Mesendoderm (in vitro differentiated cells): ENCODE data around the gene ARHGAP11A. TPM values are rescaled to one million over a fixed set of nuclear protein-coding genes. Genes with fewer than 3 reads are reported as not detected.
"Not testable (repeated sequence)": the region's sequence is repeated elsewhere in the genome, so short reads cannot be mapped to it uniquely, and the experiment has no call there.

ENCODE experiments used
- DNase-seq: peaks from one replicate; pipeline ENCODE4 v3.0.0; 2013
- H2AK5ac ChIP-seq: 2 replicates; pipeline ENCODE4 v1.6.1; 2013; ENCODE audit warnings: low read length, inconsistent platforms
- H2BK120ac ChIP-seq: 2 replicates; pipeline ENCODE4 v1.6.1; 2013; ENCODE audit warnings: low read depth, mild to moderate bottlenecking, low read length, moderate library complexity, mixed read lengths
- H2BK15ac ChIP-seq: replicated peaks from 2 replicates; pipeline ENCODE4 v1.6.1; 2013; ENCODE audit warnings: low read depth, mild to moderate bottlenecking, moderate library complexity
- H2BK5ac ChIP-seq: 2 replicates; pipeline ENCODE4 v1.6.1; 2013; ENCODE audit warnings: low read length, inconsistent platforms
- H3K18ac ChIP-seq: 2 replicates; pipeline ENCODE4 v1.6.1; 2013; ENCODE audit warnings: mild to moderate bottlenecking, low read length, mixed read lengths
- H3K23ac ChIP-seq: one replicate; pipeline ENCODE4 v1.6.1; 2013; ENCODE audit warnings: low read length
- H3K27ac ChIP-seq: 2 replicates; pipeline ENCODE4 v1.5.1; 2013; ENCODE audit warnings: low read depth, mild to moderate bottlenecking, inconsistent platforms, low read length, moderate library complexity
- H3K27me3 ChIP-seq: 2 replicates; pipeline ENCODE4 v1.6.1; 2013; ENCODE audit warnings: low read length, control low read depth, mild to moderate bottlenecking, inconsistent platforms; ENCODE audit not compliant: insufficient read depth, poor library complexity
- H3K36me3 ChIP-seq: 2 replicates; pipeline ENCODE4 v1.6.1; 2013; ENCODE audit warnings: low read length, inconsistent platforms; ENCODE audit not compliant: control insufficient read depth, insufficient read depth
- H3K4ac ChIP-seq: one replicate; pipeline ENCODE4 v1.6.1; 2013; ENCODE audit warnings: low read depth, mild to moderate bottlenecking, low read length, moderate library complexity
- H3K4me1 ChIP-seq: 2 replicates; pipeline ENCODE4 v1.6.1; 2013; ENCODE audit warnings: low read depth, low read length, inconsistent platforms; ENCODE audit not compliant: control insufficient read depth
- H3K4me2 ChIP-seq: 2 replicates; pipeline ENCODE4 v1.6.1; 2013; ENCODE audit warnings: low read length
- H3K4me3 ChIP-seq: 2 replicates; pipeline ENCODE4 v1.5.1; 2013; ENCODE audit warnings: mild to moderate bottlenecking, low read length
- H3K56ac ChIP-seq: one replicate; pipeline ENCODE4 v1.6.1; 2013; ENCODE audit warnings: low read length
- H3K79me1 ChIP-seq: 2 replicates; pipeline ENCODE4 v1.6.1; 2013; ENCODE audit warnings: low read length, inconsistent platforms
- H3K79me2 ChIP-seq: 2 replicates; pipeline ENCODE4 v1.6.1; 2013; ENCODE audit warnings: mild to moderate bottlenecking, low read length; ENCODE audit not compliant: control insufficient read depth, insufficient read depth
- H3K9ac ChIP-seq: 2 replicates; pipeline ENCODE4 v1.6.1; 2013; ENCODE audit warnings: low read length, inconsistent platforms
- H4K5ac ChIP-seq: one replicate; pipeline ENCODE4 v1.6.1; 2013; ENCODE audit warnings: low read length
- H4K8ac ChIP-seq: one replicate; pipeline ENCODE4 v1.6.1; 2013; ENCODE audit warnings: low read depth, mild to moderate bottlenecking, control low read depth, low read length, moderate library complexity
- WGBS: extraction: QIAGEN DNeasy Blood & Tissue Kit; methylation state at CpG from one replicate; pipeline ENCODE4 v1.1.7; 2013; ENCODE audit warnings: low lambda C conversion rate, missing lambda C conversion rate; ENCODE audit not compliant: insufficient coverage; ENCODE audit errors: extremely low coverage; 5-methylcytosine and 5-hydroxymethylcytosine counted together
- polyA plus RNA-seq, 2 experiments: library from polyadenylated mRNA; stranded (reverse); fragments of 200-250 nt; gene quantifications; one replicate each; pipeline ENCODE4 v1.2.3, GENCODE V29; 2013

ARHGAP11A gene
- 43.3 TPM for polyA plus RNA-seq (2013, experiment 1 of 2)
- polyA plus RNA-seq (2013, experiment 2 of 2): 42.7 TPM

- Histone ChIP-seq H3K79me2 (peaks cover 19% of the 10 kb centered on the region), H4K8ac (peak within 1 kb of the TSS; percentile 76), H3K18ac (peak within 1 kb of the TSS; percentile 68), H3K4me3 (peak within 1 kb of the TSS; percentile 45), H3K9ac (peak within 1 kb of the TSS; percentile 74), H3K56ac (peak within 1 kb of the TSS; percentile 90), H3K27ac (peak within 1 kb of the TSS; percentile 77), H3K4ac (peak within 1 kb of the TSS; percentile 77)
- peak; percentile 96 for DNase-seq
- not testable (repeated sequence) for H3K36me3 ChIP-seq, H4K5ac ChIP-seq, H3K79me1 ChIP-seq, H2AK5ac ChIP-seq, H2BK120ac ChIP-seq, H3K4me1 ChIP-seq, H3K4me2 ChIP-seq, H3K27me3 ChIP-seq, H2BK15ac ChIP-seq, H3K23ac ChIP-seq, H2BK5ac ChIP-seq
- no CpG with 5 or more reads among the region's 43 CpGs for WGBS
Observed at GRCh38 chr15:32615051-32615870, at the start of gene ARHGAP11A. Gene ARHGAP11A, plus strand, starts transcription at chr15:32615504. Its CDS starts 708 bp downstream, at chr15:32616212.

GRCh38 chr15:32568988-32569387 is 46.3 kb upstream of the ARHGAP11A start:
- not testable (repeated sequence) for H3K27ac ChIP-seq, H3K9ac ChIP-seq, H3K23ac ChIP-seq, H3K18ac ChIP-seq, H4K8ac ChIP-seq, H4K5ac ChIP-seq, H2BK5ac ChIP-seq, H3K4me3 ChIP-seq, H2BK120ac ChIP-seq, H3K56ac ChIP-seq, H3K36me3 ChIP-seq, H3K4me2 ChIP-seq, H3K79me2 ChIP-seq, H3K27me3 ChIP-seq, DNase-seq, H2BK15ac ChIP-seq, H2AK5ac ChIP-seq, H3K79me1 ChIP-seq, H3K4ac ChIP-seq, H3K4me1 ChIP-seq
- no CpG with 5 or more reads among the region's 3 CpGs for WGBS

GRCh38 chr15:32578482-32578881 is 36.8 kb upstream of the ARHGAP11A start:
- H3K18ac ChIP-seq, H3K9ac ChIP-seq, H2BK5ac ChIP-seq, H3K4me3 ChIP-seq, H3K27ac ChIP-seq, H3K36me3 ChIP-seq, H3K4me2 ChIP-seq, H3K23ac ChIP-seq, H3K79me2 ChIP-seq, DNase-seq, H3K4me1 ChIP-seq, H2BK120ac ChIP-seq, H2AK5ac ChIP-seq, H3K56ac ChIP-seq, H2BK15ac ChIP-seq, H3K4ac ChIP-seq, H3K27me3 ChIP-seq, H4K8ac ChIP-seq, H4K5ac ChIP-seq, H3K79me1 ChIP-seq: not testable (repeated sequence)
- no CpG with 5 or more reads among the region's 4 CpGs for WGBS

- not testable (repeated sequence) for H3K4me1 ChIP-seq, H4K8ac ChIP-seq, H3K4me3 ChIP-seq, H3K56ac ChIP-seq, H3K36me3 ChIP-seq, H2BK120ac ChIP-seq, H2BK15ac ChIP-seq, H3K27me3 ChIP-seq, H2AK5ac ChIP-seq, H3K23ac ChIP-seq, H2BK5ac ChIP-seq, H3K18ac ChIP-seq, H3K9ac ChIP-seq, H3K79me1 ChIP-seq, H4K5ac ChIP-seq, H3K4me2 ChIP-seq, H3K79me2 ChIP-seq, H3K27ac ChIP-seq, DNase-seq, H3K4ac ChIP-seq
- WGBS: no CpG with 5 or more reads among the region's 4 CpGs
Observed at GRCh38 chr15:32585844-32586243, 29.5 kb upstream of the ARHGAP11A start.

GRCh38 chr15:32593151-32593550 is 22.2 kb upstream of the ARHGAP11A start, which contains the start of gene GOLGA8N:
Gene GOLGA8N, plus strand, starts transcription at chr15:32593456.
- H3K9ac ChIP-seq, H3K4me3 ChIP-seq, H3K4me1 ChIP-seq, H3K27ac ChIP-seq, H3K56ac ChIP-seq, H3K79me2 ChIP-seq, H3K36me3 ChIP-seq, H4K5ac ChIP-seq, H2BK5ac ChIP-seq, H2BK15ac ChIP-seq, H2BK120ac ChIP-seq, H3K18ac ChIP-seq, H2AK5ac ChIP-seq, DNase-seq, H3K4ac ChIP-seq, H3K79me1 ChIP-seq, H4K8ac ChIP-seq, H3K4me2 ChIP-seq, H3K27me3 ChIP-seq, H3K23ac ChIP-seq: not testable (repeated sequence)
- WGBS: no CpG with 5 or more reads among the region's 8 CpGs
